Measurements from ENCODE around the gene BCHE. TPM values are rescaled to one million over a fixed set of nuclear protein-coding genes. Genes with fewer than 3 reads are reported as not detected.

Gene BCHE
- total RNA-seq, 4 donors from 2014 or later: 31.8 to 96.2 (median 49.3) TPM

DNA sequence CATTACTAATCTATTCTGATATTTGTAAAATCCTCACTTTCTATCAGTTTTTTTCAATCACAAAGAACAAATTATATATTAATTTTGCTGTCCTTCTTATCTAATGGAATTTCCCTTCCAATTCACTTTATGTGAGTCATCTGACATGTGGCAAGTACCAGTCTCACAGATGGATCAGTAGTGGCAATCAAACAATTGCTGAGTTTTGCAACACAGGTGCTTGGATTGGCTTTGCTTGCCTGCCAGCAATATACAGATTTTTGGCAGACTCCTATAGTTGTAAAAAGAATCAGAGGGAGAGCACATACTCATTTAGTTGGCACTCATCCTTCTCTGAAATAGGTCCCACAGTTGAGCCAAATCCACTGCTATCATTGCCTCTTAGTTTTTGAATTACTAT, 83.7 kb downstream of the BCHE start:
- H3K27ac ChIP-seq: no peak overlapping the region
- no peak for ATAC-seq

DNA sequence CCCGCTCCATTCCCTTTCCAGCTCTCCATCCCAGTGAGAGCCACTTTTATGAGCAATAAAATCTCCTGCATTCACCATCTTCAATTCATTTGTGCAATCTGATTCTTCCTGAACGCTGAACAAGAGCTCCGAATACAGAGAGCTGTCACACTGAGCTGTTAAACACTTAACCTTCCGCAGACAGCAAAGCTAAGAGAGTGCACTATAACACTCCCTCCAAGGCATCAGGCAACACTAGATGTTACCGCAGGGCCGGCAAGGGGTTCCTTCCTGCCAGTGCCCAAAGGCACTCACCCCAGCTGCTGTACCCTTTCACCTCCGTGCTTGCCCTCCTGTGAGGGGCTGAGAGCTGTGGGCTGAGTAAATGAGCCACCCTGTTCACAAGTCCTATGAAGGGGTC, 85.6 kb downstream of the BCHE start:
- TF ChIP-seq POLR2A (IDR thresholded peaks at IDR 0.05): no peak
- TF ChIP-seq, protein P1, sequence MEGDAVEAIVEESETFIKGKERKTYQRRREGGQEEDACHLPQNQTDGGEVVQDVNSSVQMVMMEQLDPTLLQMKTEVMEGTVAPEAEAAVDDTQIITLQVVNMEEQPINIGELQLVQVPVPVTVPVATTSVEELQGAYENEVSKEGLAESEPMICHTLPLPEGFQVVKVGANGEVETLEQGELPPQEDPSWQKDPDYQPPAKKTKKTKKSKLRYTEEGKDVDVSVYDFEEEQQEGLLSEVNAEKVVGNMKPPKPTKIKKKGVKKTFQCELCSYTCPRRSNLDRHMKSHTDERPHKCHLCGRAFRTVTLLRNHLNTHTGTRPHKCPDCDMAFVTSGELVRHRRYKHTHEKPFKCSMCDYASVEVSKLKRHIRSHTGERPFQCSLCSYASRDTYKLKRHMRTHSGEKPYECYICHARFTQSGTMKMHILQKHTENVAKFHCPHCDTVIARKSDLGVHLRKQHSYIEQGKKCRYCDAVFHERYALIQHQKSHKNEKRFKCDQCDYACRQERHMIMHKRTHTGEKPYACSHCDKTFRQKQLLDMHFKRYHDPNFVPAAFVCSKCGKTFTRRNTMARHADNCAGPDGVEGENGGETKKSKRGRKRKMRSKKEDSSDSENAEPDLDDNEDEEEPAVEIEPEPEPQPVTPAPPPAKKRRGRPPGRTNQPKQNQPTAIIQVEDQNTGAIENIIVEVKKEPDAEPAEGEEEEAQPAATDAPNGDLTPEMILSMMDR (IDR thresholded peaks at IDR 0.05): no peak
- no peak for TF ChIP-seq POLR2AphosphoS5 (IDR thresholded peaks at IDR 0.05)
- TF ChIP-seq EP300 (IDR thresholded peaks at IDR 0.05): no peak
- H3K4me3 ChIP-seq: no peak overlapping the region
- no peak overlapping the region for H3K27ac ChIP-seq
- no peaks in the 10 kb centered on the region for H3K9me3 ChIP-seq
- no peak for ATAC-seq
- no peaks in the 10 kb centered on the region for H3K36me3 ChIP-seq
- no peaks in the 10 kb centered on the region for H3K27me3 ChIP-seq
- peaks cover 0 to 23% (median 0%) of the 10 kb centered on the region in 3 donors for H3K4me1 ChIP-seq
- WGBS, 2 donors (ENCODE audit: low coverage in 1 of 2): 81 to 86% methylated on average over 1 to 6 of the region's 7 CpGs

More for the DNA sequence above, 83.7 kb downstream of the BCHE start:
- H3K4me3 ChIP-seq: no peak overlapping the region
- H3K36me3 ChIP-seq: no peaks in the 10 kb centered on the region
- peaks cover 0 to 16% (median 0%) of the 10 kb centered on the region in 3 donors for H3K4me1 ChIP-seq
- TF ChIP-seq POLR2AphosphoS5 (IDR thresholded peaks at IDR 0.05): no peak
- TF ChIP-seq, protein P1 (IDR thresholded peaks at IDR 0.05): no peak
- TF ChIP-seq EP300 (IDR thresholded peaks at IDR 0.05): no peak
- TF ChIP-seq POLR2A (IDR thresholded peaks at IDR 0.05): no peak
- H3K27me3 ChIP-seq: no peaks in the 10 kb centered on the region
- H3K9me3 ChIP-seq: no peaks in the 10 kb centered on the region

DNA sequence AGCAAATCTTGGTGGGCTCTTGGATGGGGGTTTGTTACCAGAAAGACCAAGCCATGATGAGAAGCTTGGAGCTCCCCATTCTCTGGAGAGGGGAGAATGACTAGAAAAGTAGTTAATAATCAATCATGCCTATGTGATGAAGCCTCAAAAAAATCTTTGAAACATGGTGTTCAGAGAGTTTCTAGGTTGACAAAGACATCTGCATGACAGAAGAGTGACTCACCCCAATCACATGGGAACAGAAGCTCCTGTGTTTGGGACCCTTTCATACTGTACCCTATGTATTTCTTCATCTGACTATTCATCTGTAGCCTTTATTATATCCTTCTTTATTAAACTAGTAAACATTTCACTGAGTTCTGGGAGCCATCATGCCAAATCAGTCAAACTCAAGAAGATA, 87.4 kb downstream of the BCHE start:
- Histone ChIP-seq H3K4me3 (no peak overlapping the region), H3K27ac (no peak overlapping the region), H3K36me3 (no peaks in the 10 kb centered on the region), H3K4me1 (peaks cover 0 to 23% (median 0%) of the 10 kb centered on the region in 3 donors), H3K27me3 (no peaks in the 10 kb centered on the region), H3K9me3 (no peaks in the 10 kb centered on the region)
- no peak for TF ChIP-seq POLR2A (IDR thresholded peaks at IDR 0.05)
- no peak for TF ChIP-seq POLR2AphosphoS5 (IDR thresholded peaks at IDR 0.05)
- TF ChIP-seq, protein P1 (IDR thresholded peaks at IDR 0.05): no peak
- TF ChIP-seq EP300 (IDR thresholded peaks at IDR 0.05): no peak
- ATAC-seq: no peak

DNA sequence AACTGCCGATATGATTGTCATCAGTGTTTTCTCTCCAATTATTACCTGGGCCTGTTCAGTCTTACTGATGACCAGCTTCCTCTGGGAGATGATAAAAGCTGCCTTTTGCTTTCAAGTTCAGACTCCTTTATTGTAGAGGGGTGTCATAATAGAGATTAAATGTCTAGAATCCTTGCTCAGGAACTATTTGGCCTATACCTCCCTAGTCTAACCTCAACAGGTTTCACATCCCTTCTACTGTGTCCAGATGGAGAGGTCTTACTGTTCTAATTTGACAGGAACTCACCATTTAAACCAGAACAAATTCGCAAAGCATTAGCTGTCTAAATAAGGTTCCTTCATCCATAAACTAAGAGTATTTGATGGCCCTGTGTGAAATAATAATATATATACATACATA, 88.0 kb downstream of the BCHE start:
- peaks cover 0 to 23% (median 0%) of the 10 kb centered on the region in 3 donors for H3K4me1 ChIP-seq
- H3K36me3 ChIP-seq: no peaks in the 10 kb centered on the region
- TF ChIP-seq, protein P1 (IDR thresholded peaks at IDR 0.05): no peak
- TF ChIP-seq POLR2AphosphoS5 (IDR thresholded peaks at IDR 0.05) (no peak), POLR2A (IDR thresholded peaks at IDR 0.05) (no peak), EP300 (IDR thresholded peaks at IDR 0.05) (no peak)
- no peak overlapping the region for H3K4me3 ChIP-seq
- no peaks in the 10 kb centered on the region for H3K9me3 ChIP-seq
- peak overlapping the region in 2 of 4 donors; percentile 59 to 73 for H3K27ac ChIP-seq
- ATAC-seq: no peak
- H3K27me3 ChIP-seq: no peaks in the 10 kb centered on the region
- 86 to 100% methylated on average over 2 of the region's 2 CpGs for WGBS, 2 donors (ENCODE audit: low coverage in 1 of 2)

DNA sequence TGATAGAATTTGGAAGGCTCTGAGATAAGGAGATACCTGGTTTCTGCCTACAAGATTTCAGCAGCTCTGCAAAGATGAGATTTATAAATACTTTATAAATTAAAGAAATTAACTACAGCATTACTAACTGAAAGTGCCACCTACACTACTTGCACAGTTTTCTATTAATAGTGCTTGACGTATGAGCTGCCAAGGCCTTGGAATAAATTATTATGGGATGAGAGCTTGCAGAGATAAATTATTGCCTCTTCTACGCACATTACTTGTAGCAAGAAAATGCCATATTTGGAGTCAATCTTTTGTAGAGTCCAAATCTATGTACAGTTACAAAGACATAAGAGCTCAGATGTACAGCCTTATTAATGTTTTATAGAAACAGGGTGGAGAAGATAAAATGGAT, 89.1 kb downstream of the BCHE start:
- H3K9me3 ChIP-seq: no peaks in the 10 kb centered on the region
- peak; percentile 39 for ATAC-seq
- H3K4me1 ChIP-seq: peaks cover 0 to 12% (median 0%) of the 10 kb centered on the region in 3 donors
- TF ChIP-seq POLR2AphosphoS5 (IDR thresholded peaks at IDR 0.05): peak; percentile 6
- TF ChIP-seq EP300 (IDR thresholded peaks at IDR 0.05): no peak
- H3K27ac ChIP-seq: peak overlapping the region in 3 of 4 donors; percentile 39 to 73 (median 59)
- no peaks in the 10 kb centered on the region for H3K27me3 ChIP-seq
- no peak overlapping the region for H3K4me3 ChIP-seq
- WGBS, 2 donors (ENCODE audit: low coverage in 1 of 2): 30 to 45% methylated on average over 2 of the region's 2 CpGs
- H3K36me3 ChIP-seq: no peaks in the 10 kb centered on the region
